H1 (cell line): ENCODE measurements around the gene SSU72. TPM values are rescaled to one million over a fixed set of nuclear protein-coding genes. Genes with fewer than 3 reads are reported as not detected.
A peak's percentile ranks its signal among the peaks of the same experiment; 100 is the strongest.
"Not testable (repeated sequence)": the region's sequence is repeated elsewhere in the genome, so short reads cannot be mapped to it uniquely, and the experiment has no call there.

ENCODE experiments used
- CTCF ChIA-PET: fragments of 300-600 bp; sonication (Branson Sonifier 250); formaldehyde crosslinking; loops from one replicate; lab custom pipeline; 2021; ENCODE audit not compliant: partially characterized antibody; lab: Charles Lee
- POLR2A ChIA-PET: fragments of 300-600 bp; sonication (Branson Sonifier 250); formaldehyde crosslinking; loops from one replicate; lab custom pipeline; 2021; ENCODE audit warnings: inconsistent platforms; ENCODE audit not compliant: partially characterized antibody; lab: Charles Lee
- DNase-seq, 2 experiments: peaks; one replicate each; pipeline versions ENCODE4 v3.0.0 to v3.0.0-alpha.2; 2010 to 2022; ENCODE audit warnings: low spot score in 2 of 2, low read depth in 1 of 2, mixed read lengths in 1 of 2
- FAIRE-seq: peaks from 2 replicates; lab custom pipeline; 2011; peaks lifted over from hg19 to GRCh38; lab: Jason Lieb, UNC
- H2AFZ ChIP-seq: 2 replicates; pipeline ENCODE4 v1.8.1; 2012; ENCODE audit warnings: low read length, inconsistent platforms
- H2AK5ac ChIP-seq: 2 replicates; pipeline ENCODE4 v1.6.1; 2013; ENCODE audit warnings: low read depth, low read length
- H2BK120ac ChIP-seq: replicated peaks from 2 replicates; pipeline ENCODE3; 2013; ENCODE audit warnings: low read depth, low read length, inconsistent platforms
- H2BK12ac ChIP-seq: 2 replicates; pipeline ENCODE4 v1.6.1; 2013; ENCODE audit warnings: low read depth, low read length
- H2BK15ac ChIP-seq: 2 replicates; pipeline ENCODE4 v1.6.1; 2013; ENCODE audit warnings: low read length
- H2BK20ac ChIP-seq: 2 replicates; pipeline ENCODE4 v1.6.1; 2013; ENCODE audit warnings: low read length
- H2BK5ac ChIP-seq: 2 replicates; pipeline ENCODE4 v1.6.1; 2013; ENCODE audit warnings: low read depth, low read length
- H3K14ac ChIP-seq: 2 replicates; pipeline ENCODE4 v1.6.1; 2013; ENCODE audit warnings: inconsistent platforms; ENCODE audit not compliant: insufficient read length
- H3K18ac ChIP-seq: 2 replicates; pipeline ENCODE4 v1.6.1; 2013; ENCODE audit warnings: low read length; ENCODE audit errors: extremely low read depth
- H3K23ac ChIP-seq: 2 replicates; pipeline ENCODE4 v1.6.1; 2013; ENCODE audit warnings: inconsistent platforms; ENCODE audit not compliant: insufficient read length
- H3K23me2 ChIP-seq: 2 replicates; pipeline ENCODE4 v1.6.1; 2013; ENCODE audit warnings: low read depth, low read length
- H3K27ac ChIP-seq: 2 replicates; pipeline ENCODE4 v1.6.1; 2011; ENCODE audit warnings: low read depth, low read length, inconsistent platforms
- H3K27me3 ChIP-seq, 4 experiments: replicated peaks in 1 of 4; 1 replicate in 1 of 4; 2 replicates in 3 of 4; pipeline versions ENCODE4 v1.6.1 to v1.8.1; 2011 to 2013; ENCODE audit warnings: low read length in 3 of 4, mild to moderate bottlenecking in 3 of 4, inconsistent platforms in 2 of 4, mixed read lengths in 2 of 4, moderate library complexity in 1 of 4; ENCODE audit not compliant: control insufficient read depth in 3 of 4, insufficient read depth in 3 of 4; ENCODE audit errors: extremely low read depth in 1 of 4
- H3K36me3 ChIP-seq, 4 experiments: 2 replicates each; pipeline versions ENCODE4 v1.6.1 to v1.8.1; 2011 to 2013; ENCODE audit warnings: mild to moderate bottlenecking in 4 of 4, low read length in 3 of 4, moderate library complexity in 2 of 4, control low read depth in 1 of 4, inconsistent platforms in 1 of 4; ENCODE audit not compliant: insufficient read depth in 4 of 4, control insufficient read depth in 2 of 4
- H3K4ac ChIP-seq: replicated peaks from 2 replicates; pipeline ENCODE3; 2013; ENCODE audit warnings: low read length, low read depth, mixed read lengths, inconsistent platforms; ENCODE audit not compliant: insufficient read length
- H3K4me1 ChIP-seq, 4 experiments: replicated peaks in 1 of 4; 1 replicate in 1 of 4; 2 replicates in 3 of 4; pipeline versions ENCODE4 v1.6.1 to v1.8.1; 2011 to 2013; ENCODE audit warnings: low read length in 3 of 4, inconsistent platforms in 2 of 4, mixed read lengths in 1 of 4; ENCODE audit not compliant: insufficient read depth in 4 of 4, control insufficient read depth in 3 of 4
- H3K4me2 ChIP-seq, 2 experiments: 2 replicates each; pipeline versions ENCODE4 v1.6.1 to v1.8.1; 2011 to 2013; ENCODE audit warnings: low read depth in 2 of 2, low read length in 2 of 2, control low read depth in 1 of 2, inconsistent platforms in 1 of 2, mild to moderate bottlenecking in 1 of 2; ENCODE audit not compliant: insufficient read depth in 1 of 2
- H3K4me3 ChIP-seq, 4 experiments: fragments of 200-600, 300-600 bp in 1 of 4; sonication (generic), shearing (Covaris generic), sonication (Bioruptor Twin) in 1 of 4; 2 replicates each; pipeline versions ENCODE4 v1.5.1 to v1.8.1; 2011 to 2016; ENCODE audit warnings: low read length in 4 of 4, low read depth in 3 of 4, control low read depth in 2 of 4, inconsistent platforms in 2 of 4, mild to moderate bottlenecking in 2 of 4, mixed read lengths in 1 of 4, moderate library complexity in 1 of 4; ENCODE audit not compliant: insufficient read depth in 2 of 4; ENCODE audit errors: extremely low read depth in 1 of 4
- H3K56ac ChIP-seq: replicated peaks from 2 replicates; pipeline ENCODE3; 2013; ENCODE audit warnings: low read depth, mild to moderate bottlenecking, mixed read lengths, low read length, inconsistent platforms; ENCODE audit not compliant: insufficient read length
- H3K79me1 ChIP-seq: 2 replicates; pipeline ENCODE4 v1.6.1; 2013; ENCODE audit warnings: low read depth, low read length, control low read depth
- H3K79me2 ChIP-seq, 2 experiments: 2 replicates each; pipeline versions ENCODE4 v1.6.1 to v1.8.1; 2012 to 2013; ENCODE audit warnings: low read length in 2 of 2, mild to moderate bottlenecking in 2 of 2, inconsistent platforms in 1 of 2; ENCODE audit not compliant: insufficient read depth in 2 of 2, control insufficient read depth in 1 of 2
- H3K9ac ChIP-seq, 4 experiments: replicated peaks in 1 of 4; 1 replicate in 1 of 4; 2 replicates in 3 of 4; pipeline versions ENCODE4 v1.6.1 to v1.8.1; 2011 to 2013; ENCODE audit warnings: low read depth in 3 of 4, low read length in 3 of 4, control low read depth in 2 of 4, mild to moderate bottlenecking in 2 of 4, moderate library complexity in 2 of 4, inconsistent platforms in 1 of 4; ENCODE audit errors: extremely low read depth in 1 of 4
- H3K9me3 ChIP-seq, 2 experiments: 2 replicates each; pipeline versions ENCODE4 v1.6.1 to v1.8.1; 2012 to 2013; ENCODE audit warnings: mild to moderate bottlenecking in 2 of 2, moderate library complexity in 2 of 2, control low read depth in 1 of 2, inconsistent platforms in 1 of 2, low read depth in 1 of 2, low read length in 1 of 2, mixed read lengths in 1 of 2; ENCODE audit not compliant: insufficient read depth in 2 of 2
- H4K20me1 ChIP-seq, 2 experiments: replicated peaks in 1 of 2; 2 replicates each; pipeline versions ENCODE3 to v1.8.1; 2011 to 2013; ENCODE audit warnings: inconsistent platforms in 2 of 2, low read length in 2 of 2, mild to moderate bottlenecking in 1 of 2; ENCODE audit not compliant: insufficient read depth in 2 of 2, control insufficient read depth in 1 of 2
- H4K5ac ChIP-seq: 2 replicates; pipeline ENCODE4 v1.6.1; 2013; ENCODE audit warnings: low read length, low read depth, mixed read lengths, inconsistent platforms; ENCODE audit not compliant: insufficient read length
- H4K8ac ChIP-seq: 2 replicates; pipeline ENCODE4 v1.8.0; 2013; ENCODE audit warnings: mild to moderate bottlenecking, moderate library complexity, low read length, inconsistent platforms; ENCODE audit not compliant: insufficient read depth; ENCODE audit errors: extremely low read depth
- H4K91ac ChIP-seq: replicated peaks from 2 replicates; pipeline ENCODE3; 2013; ENCODE audit warnings: low read length, mixed read lengths, inconsistent platforms; ENCODE audit not compliant: insufficient read length
- RAD21 ChIP-seq, 2 experiments: IDR thresholded peaks in 1 of 2; conservative IDR thresholded peaks in 1 of 2; 2 replicates each; pipeline ENCODE4 v1.6.1; 2011; ENCODE audit warnings: low read depth in 2 of 2, low read length in 2 of 2, improper control_type of control experiment in 1 of 2, inconsistent platforms in 1 of 2, mild to moderate bottlenecking in 1 of 2, moderate library complexity in 1 of 2
- WGBS, 2 experiments: shearing (Covaris generic) in 1 of 2; methylation state at CpG; one replicate each; pipeline versions ENCODE4 v1.1.6 to v1.1.7; 2013 to 2015; ENCODE audit warnings: low lambda C conversion rate in 2 of 2, mixed read lengths in 2 of 2, inconsistent platforms in 1 of 2, low coverage in 1 of 2, missing lambda C conversion rate in 1 of 2; ENCODE audit not compliant: insufficient replicate concordance in 2 of 2, insufficient coverage in 1 of 2, insufficient read length in 1 of 2; ENCODE audit errors: extremely low coverage in 1 of 2, missing lambda C conversion rate in 1 of 2; 5-methylcytosine and 5-hydroxymethylcytosine counted together
- polyA plus RNA-seq, 7 experiments: library from polyadenylated mRNA; depleted of rRNA in 3 of 7; stranded (reverse) in 5 of 7; unstranded in 2 of 7; fragments of >200 nt in 5 of 7; fragments of 200-250 nt in 2 of 7; gene quantifications; 1 replicate in 5 of 7; 2 replicates in 1 of 7; 4 replicates in 1 of 7; pipeline versions ENCODE4 v1.2.1 to v1.2.3, GENCODE V29; 2011 to 2013; ENCODE audit warnings: missing spikeins in 2 of 7, mixed read lengths in 2 of 7
- total RNA-seq: library from RNA; stranded (reverse); fragmentation: NEBNext Ultra II Directional; extraction: Animal tissue kit (Norgen Biotek cat#: 25700); gene quantifications from 2 replicates; pipeline ENCODE4 v1.2.1, GENCODE V29; 2021
- TF ChIP-seq, protein P1 (sequence below), 3 experiments: IDR thresholded peaks; 1 replicate in 2 of 3; 2 replicates in 1 of 3; pipeline versions ENCODE4 v1.5.1 to v1.6.1; 2011; ENCODE audit warnings: low read length in 3 of 3, mild to moderate bottlenecking in 3 of 3, inconsistent platforms in 2 of 3, low read depth in 1 of 3, moderate library complexity in 1 of 3; ENCODE audit not compliant: insufficient read depth in 1 of 3; ENCODE audit errors: control extremely low read depth in 1 of 3

The SSU72 gene
- total and polyA plus RNA-seq, 2 of the 8 experiments (the other 6 are each of a cell fraction or from before 2014, with no cell fraction given), result 110 to 165 TPM

DNA sequence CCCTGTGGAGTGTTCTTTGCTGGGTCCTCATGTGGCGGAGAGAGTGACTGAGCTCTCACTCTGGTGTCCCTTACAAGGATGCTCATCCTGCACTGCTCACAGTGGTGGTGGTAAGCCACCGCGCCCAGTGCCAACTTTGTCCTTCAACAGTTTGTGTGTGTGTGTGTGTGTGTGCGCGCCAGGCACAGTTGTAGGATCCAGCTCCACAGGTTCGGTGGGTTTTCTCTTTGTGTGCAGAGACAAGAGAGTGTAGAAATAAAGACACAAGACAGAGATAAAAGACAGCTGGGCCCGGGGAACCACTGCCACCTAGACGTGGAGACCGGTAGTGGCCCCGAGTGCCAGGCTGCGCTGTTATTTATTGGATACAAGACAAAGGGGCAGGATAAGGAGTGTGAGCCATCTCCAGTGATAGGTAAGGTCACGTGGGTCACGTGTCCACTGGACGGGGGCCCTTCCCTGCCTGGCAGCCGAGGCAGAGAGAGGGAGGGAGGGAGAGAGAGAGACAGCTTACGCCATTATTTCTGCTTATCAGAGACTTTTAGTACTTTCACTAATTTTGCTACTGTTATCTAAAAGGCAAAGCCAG, 69.8 kb downstream of the SSU72 start:
- H2BK15ac ChIP-seq, result peak overlapping the region; percentile 55; the same call in 1 of the 2 replicates
- H3K36me3 ChIP-seq, FAIRE-seq, H3K56ac ChIP-seq, H3K23ac ChIP-seq, H3K79me2 ChIP-seq, H3K9me3 ChIP-seq, H3K27me3 ChIP-seq, H3K18ac ChIP-seq, H2BK5ac ChIP-seq, H2AFZ ChIP-seq, H2BK12ac ChIP-seq, H2BK120ac ChIP-seq, H3K4ac ChIP-seq, H3K4me2 ChIP-seq, H2BK20ac ChIP-seq, H2AK5ac ChIP-seq, H3K4me3 ChIP-seq, H3K4me1 ChIP-seq, H4K20me1 ChIP-seq, H3K23me2 ChIP-seq, H4K8ac ChIP-seq, H3K27ac ChIP-seq, H3K79me1 ChIP-seq, H3K14ac ChIP-seq, H3K9ac ChIP-seq: not testable (repeated sequence)
- H4K5ac ChIP-seq, result peak overlapping the region; percentile 72
- WGBS, 2 experiments, result 83% methylated on average over 15 of the region's 16 CpGs; no CpG with 5 or more reads in 1 of the 2 experiments
- POLR2A ChIA-PET, result interaction anchor here (0.6 to 1.9 kb wide), 11 partner anchors 13 to 620 kb away, joined by 3 to 7 read pairs (median 3); partner anchors contain the start of gene CCNL2
- peak; percentile 65 to 83 for DNase-seq
- H4K91ac ChIP-seq, result peak overlapping the region; percentile 94
- CTCF ChIA-PET, result interaction anchor here (0.6 to 2.4 kb wide), 47 partner anchors 9 to 440 kb away, joined by 3 to 10 read pairs (median 4); no protein-coding TSS in a partner anchor
- TF ChIP-seq RAD21 (IDR thresholded peaks at IDR 0.05 in 1 of 2, conservative IDR thresholded peaks at IDR 0.05 in 1 of 2; ENCODE audit: low read depth in 2 of 2, low read length in 2 of 2), result peak in 1 of 2 experiments; percentile 26; a peak in 1 of 4 replicates
- TF ChIP-seq, protein P1, sequence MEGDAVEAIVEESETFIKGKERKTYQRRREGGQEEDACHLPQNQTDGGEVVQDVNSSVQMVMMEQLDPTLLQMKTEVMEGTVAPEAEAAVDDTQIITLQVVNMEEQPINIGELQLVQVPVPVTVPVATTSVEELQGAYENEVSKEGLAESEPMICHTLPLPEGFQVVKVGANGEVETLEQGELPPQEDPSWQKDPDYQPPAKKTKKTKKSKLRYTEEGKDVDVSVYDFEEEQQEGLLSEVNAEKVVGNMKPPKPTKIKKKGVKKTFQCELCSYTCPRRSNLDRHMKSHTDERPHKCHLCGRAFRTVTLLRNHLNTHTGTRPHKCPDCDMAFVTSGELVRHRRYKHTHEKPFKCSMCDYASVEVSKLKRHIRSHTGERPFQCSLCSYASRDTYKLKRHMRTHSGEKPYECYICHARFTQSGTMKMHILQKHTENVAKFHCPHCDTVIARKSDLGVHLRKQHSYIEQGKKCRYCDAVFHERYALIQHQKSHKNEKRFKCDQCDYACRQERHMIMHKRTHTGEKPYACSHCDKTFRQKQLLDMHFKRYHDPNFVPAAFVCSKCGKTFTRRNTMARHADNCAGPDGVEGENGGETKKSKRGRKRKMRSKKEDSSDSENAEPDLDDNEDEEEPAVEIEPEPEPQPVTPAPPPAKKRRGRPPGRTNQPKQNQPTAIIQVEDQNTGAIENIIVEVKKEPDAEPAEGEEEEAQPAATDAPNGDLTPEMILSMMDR (IDR thresholded peaks at IDR 0.05; ENCODE audit: control extremely low read depth in 1 of 3, insufficient read depth in 1 of 3, low read depth in 1 of 3, low read length in 3 of 3), result peak; percentile 33 to 46 (median 36)
